ENCODE measurements around the gene UBA3.

Gene UBA3

GRCh38 chr3:69079269-69080159 is 651 bp downstream of the UBA3 start:
- no peak for DNase-seq (ENCODE audit: extremely low read depth, low read depth)
- H3K4me3 ChIP-seq (replicated peaks; ENCODE audit: low read depth, low read length) = peak overlapping the region; percentile 78
- TF ChIP-seq, protein P1, sequence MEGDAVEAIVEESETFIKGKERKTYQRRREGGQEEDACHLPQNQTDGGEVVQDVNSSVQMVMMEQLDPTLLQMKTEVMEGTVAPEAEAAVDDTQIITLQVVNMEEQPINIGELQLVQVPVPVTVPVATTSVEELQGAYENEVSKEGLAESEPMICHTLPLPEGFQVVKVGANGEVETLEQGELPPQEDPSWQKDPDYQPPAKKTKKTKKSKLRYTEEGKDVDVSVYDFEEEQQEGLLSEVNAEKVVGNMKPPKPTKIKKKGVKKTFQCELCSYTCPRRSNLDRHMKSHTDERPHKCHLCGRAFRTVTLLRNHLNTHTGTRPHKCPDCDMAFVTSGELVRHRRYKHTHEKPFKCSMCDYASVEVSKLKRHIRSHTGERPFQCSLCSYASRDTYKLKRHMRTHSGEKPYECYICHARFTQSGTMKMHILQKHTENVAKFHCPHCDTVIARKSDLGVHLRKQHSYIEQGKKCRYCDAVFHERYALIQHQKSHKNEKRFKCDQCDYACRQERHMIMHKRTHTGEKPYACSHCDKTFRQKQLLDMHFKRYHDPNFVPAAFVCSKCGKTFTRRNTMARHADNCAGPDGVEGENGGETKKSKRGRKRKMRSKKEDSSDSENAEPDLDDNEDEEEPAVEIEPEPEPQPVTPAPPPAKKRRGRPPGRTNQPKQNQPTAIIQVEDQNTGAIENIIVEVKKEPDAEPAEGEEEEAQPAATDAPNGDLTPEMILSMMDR (IDR thresholded peaks at IDR 0.05; ENCODE audit: low read depth, low read length, missing control alignments) = no peak

GRCh38 chr3:69072928-69073327 is 7.2 kb downstream of the UBA3 start:
- no peak for DNase-seq (ENCODE audit: extremely low read depth, low read depth)
- TF ChIP-seq, protein P1 (IDR thresholded peaks at IDR 0.05; ENCODE audit: low read depth, low read length, missing control alignments) = no peak

DNA sequence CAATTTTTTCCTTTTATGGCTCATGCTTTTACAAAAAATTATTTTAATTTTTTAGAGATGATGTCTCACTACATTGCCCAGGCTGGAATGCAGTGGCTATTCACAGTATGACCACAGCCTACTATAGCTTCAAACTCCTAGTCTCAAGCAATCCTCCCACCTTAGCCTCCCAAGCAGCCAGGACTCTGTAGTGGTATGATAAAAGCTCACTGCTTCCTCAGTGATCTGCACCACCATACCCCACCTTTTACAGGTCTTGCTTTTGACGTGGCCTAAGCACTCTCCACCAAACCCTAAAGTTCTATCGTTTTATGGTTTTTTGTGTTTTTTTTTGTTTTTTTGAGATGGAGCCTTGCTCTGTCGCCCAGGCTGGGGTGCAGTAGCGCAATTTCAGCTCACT is 14.0 kb downstream of the UBA3 start:
- no peak for DNase-seq (ENCODE audit: extremely low read depth, low read depth)
- H3K4me3 ChIP-seq (replicated peaks; ENCODE audit: low read depth, low read length) = no peak overlapping the region
- TF ChIP-seq, protein P1 (IDR thresholded peaks at IDR 0.05; ENCODE audit: low read depth, low read length, missing control alignments) = no peak

More at GRCh38 chr3:69072928-69073327, 7.2 kb downstream of the UBA3 start:
- no peak overlapping the region for H3K4me3 ChIP-seq (replicated peaks; ENCODE audit: low read depth, low read length)

DNA sequence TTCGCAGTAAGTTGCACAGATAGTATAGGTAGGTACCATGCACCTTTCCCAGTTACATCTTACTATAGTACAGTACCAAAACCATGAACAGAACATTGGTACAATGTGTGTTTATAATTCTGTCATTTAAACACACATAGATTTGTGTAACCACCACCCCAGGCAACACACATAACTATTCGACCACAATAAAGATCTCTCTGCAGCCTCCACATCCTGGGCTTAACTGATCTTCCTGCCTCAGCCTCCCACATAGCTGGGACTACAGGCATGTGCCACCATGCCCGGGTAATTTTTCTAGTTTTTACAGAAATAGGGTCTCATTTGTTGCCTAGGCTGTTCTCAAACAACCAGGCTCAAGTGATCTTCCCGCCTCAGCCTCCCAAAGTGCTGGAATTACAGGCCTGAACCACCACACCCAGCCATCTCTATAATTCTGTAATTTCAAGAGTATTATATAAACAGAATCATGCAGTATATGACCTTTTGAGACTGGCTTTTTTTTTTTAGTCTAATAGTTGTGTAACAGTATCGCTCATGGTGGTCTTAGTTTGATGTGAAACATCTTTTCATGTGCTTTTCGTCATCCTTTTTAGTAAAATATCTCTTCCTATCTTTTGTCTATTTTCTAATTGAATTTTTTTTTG is 14.7 kb downstream of the UBA3 start:
- TF ChIP-seq, protein P1 (IDR thresholded peaks at IDR 0.05; ENCODE audit: low read depth, low read length, missing control alignments) = no peak
- DNase-seq (ENCODE audit: extremely low read depth, low read depth) = no peak
- no peak overlapping the region for H3K4me3 ChIP-seq (replicated peaks; ENCODE audit: low read depth, low read length)

DNA sequence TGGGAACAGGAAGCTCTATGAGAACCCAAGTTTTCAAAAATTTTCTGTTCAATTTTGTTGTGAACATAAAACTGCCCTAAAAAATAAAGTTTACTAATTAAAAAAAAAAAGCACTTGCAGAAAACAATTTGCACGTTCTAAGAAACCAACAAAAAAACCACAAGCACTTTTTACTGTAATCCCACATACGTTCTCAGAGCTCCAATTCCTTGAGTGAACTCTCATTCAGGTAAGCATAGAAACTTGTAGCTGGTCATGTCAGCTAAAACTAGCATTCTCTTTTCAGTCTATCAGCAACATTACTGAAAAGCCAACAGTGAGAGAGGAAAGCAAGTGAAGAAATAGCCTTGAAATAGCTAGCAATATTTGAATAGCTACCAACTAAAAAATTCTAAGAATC is 16.5 kb downstream of the UBA3 start:
- TF ChIP-seq, protein P1 (IDR thresholded peaks at IDR 0.05; ENCODE audit: low read depth, low read length, missing control alignments) = no peak
- no peak overlapping the region for H3K4me3 ChIP-seq (replicated peaks; ENCODE audit: low read depth, low read length)
- no peak for DNase-seq (ENCODE audit: extremely low read depth, low read depth)

DNA sequence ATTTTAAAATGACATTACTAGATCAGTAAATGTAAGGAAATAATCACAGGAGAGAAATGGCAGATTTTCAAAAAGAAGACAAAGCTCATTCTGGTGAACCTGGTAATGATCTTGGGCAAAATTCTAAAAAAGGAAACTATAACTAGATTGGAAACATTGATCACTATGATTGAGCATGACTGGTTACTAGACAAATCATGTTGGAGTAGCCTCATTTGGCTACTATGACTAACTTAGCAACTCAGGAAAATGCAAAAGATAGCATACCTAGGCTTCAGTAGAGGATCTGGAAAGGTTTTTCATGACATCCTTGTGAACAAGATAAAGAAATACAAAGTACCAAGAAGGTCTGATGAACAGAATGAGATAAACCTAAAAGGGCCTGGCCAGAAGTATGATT is 20.5 kb downstream of the UBA3 start:
- no peak for DNase-seq (ENCODE audit: extremely low read depth, low read depth)
- no peak overlapping the region for H3K4me3 ChIP-seq (replicated peaks; ENCODE audit: low read depth, low read length)
- TF ChIP-seq, protein P1 (IDR thresholded peaks at IDR 0.05; ENCODE audit: low read depth, low read length, missing control alignments) = no peak

Measured in HFF-Myc (cell line).